Left lung (tissue), 10 donors: Measurements from ENCODE around the gene PEA15. TPM values are rescaled to one million over a fixed set of nuclear protein-coding genes. Genes with fewer than 3 reads are reported as not detected.

Experiments used
- ATAC-seq: fragments of 200-7000 bp; cut with Tn5 transposase; one replicate; pipeline ENCODE4 v1.9.1; 2020; ENCODE audit warnings: moderate library complexity
- DNase-seq, 4 donors: peaks; one replicate each; pipeline ENCODE4 v3.0.0-alpha.2; 2013 to 2020
- H3K27ac ChIP-seq, 2 donors: fragments of 200-600 bp; sonication (generic) in 1 of 2; one replicate each; pipeline versions ENCODE4 v1.5.0 to v1.8.0; 2020 to 2021
- H3K27me3 ChIP-seq, 2 donors: fragments of 200-600 bp; sonication (generic) in 1 of 2; one replicate each; pipeline versions ENCODE4 v1.5.0 to v1.8.0; 2020 to 2021
- H3K36me3 ChIP-seq, 2 donors: fragments of 200-600 bp; sonication (generic) in 1 of 2; one replicate each; pipeline versions ENCODE4 v1.5.0 to v1.8.0; 2020 to 2021
- H3K4me1 ChIP-seq, 2 donors: fragments of 200-600 bp; one replicate each; pipeline ENCODE4 v1.8.0; 2021
- H3K4me3 ChIP-seq, 2 donors: fragments of 200-600 bp; sonication (generic) in 1 of 2; one replicate each; pipeline versions ENCODE4 v1.5.0 to v1.8.0; 2020 to 2021; ENCODE audit warnings: mild to moderate bottlenecking in 1 of 2
- H3K9me3 ChIP-seq, 2 donors: fragments of 200-600 bp; sonication (generic) in 1 of 2; one replicate each; pipeline versions ENCODE4 v1.5.0 to v1.8.0; 2020 to 2021
- CTCF ChIP-seq, 2 donors: fragments of 200-600 bp; sonication (generic) in 1 of 2; IDR thresholded peaks; one replicate each; pipeline versions ENCODE4 v1.5.0 to v1.8.0; 2021; ENCODE audit warnings: antibody characterized with exemption in 2 of 2
- intact Hi-C, 2 donors: fragments of 100-400 bp; cut with DNase I; formaldehyde crosslinking; loops; one replicate each; pipeline versions ENCODE4 v1.11.2 to v1.14.2; 2022
- polyA plus RNA-seq, 6 donors: library from polyadenylated mRNA; unstranded; fragments of 120-200 nt; gene quantifications; one replicate each; pipeline ENCODE4 v1.2.1, GENCODE V29; 2013; ENCODE audit not compliant: insufficient read length in 6 of 6
- total RNA-seq, 2 donors: library from RNA; stranded (reverse); fragmentation: NEBNext Ultra II Directional; extraction: Animal tissue kit (Norgen Biotek cat#: 25700); gene quantifications; one replicate each; pipeline ENCODE4 v1.2.1, GENCODE V29; 2021
- donor health status: DM: no; HTN: yes; CAD: no.
- donor health status: DM: no; HTN: no; CAD: no.

The PEA15 gene
- total and polyA plus RNA-seq, 8 donors: 131 to 178 (median 144) TPM

DNA sequence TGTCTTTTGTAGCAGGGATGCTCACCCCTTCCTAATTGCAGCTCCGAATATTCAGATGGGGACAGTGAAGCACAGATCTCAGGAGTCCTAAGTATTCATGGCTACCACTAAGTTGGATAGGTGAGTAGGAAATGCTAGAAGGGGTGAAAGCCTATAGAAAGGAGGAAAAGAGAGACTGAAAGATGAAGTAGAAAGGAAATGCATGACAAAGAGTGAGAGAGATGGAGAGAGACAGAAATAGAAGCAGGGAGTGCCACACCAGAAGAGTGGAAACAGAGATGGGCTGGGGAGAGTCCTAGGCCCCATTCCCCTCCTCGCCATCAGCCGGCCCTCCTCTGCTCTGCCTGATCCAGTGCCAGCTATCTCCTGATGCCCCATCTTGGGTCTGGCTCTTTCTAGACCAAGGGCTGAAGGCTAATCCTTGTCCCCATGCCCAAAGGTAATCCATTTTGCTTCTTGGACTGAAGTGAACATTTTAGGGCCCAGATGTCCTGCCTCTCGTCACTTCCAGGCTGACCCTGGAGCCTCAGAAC lies 2.0 kb downstream of the PEA15 start:
- Histone ChIP-seq H3K9me3 (no peaks in the 10 kb centered on the region), H3K4me3 (peak overlapping the region in 1 of 2 donors; percentile 93), H3K36me3 (peaks cover 2 to 39% of the 10 kb centered on the region in 2 donors), H3K27ac (peak overlapping the region in 1 of 2 donors; percentile 88), H3K27me3 (no peaks in the 10 kb centered on the region), H3K4me1 (peaks cover 28 to 60% of the 10 kb centered on the region in 2 donors)
- DNase-seq (no peak), ATAC-seq (no peak)
- no peak for TF ChIP-seq CTCF (IDR thresholded peaks at IDR 0.05)
- intact Hi-C loops: no loop called here

DNA sequence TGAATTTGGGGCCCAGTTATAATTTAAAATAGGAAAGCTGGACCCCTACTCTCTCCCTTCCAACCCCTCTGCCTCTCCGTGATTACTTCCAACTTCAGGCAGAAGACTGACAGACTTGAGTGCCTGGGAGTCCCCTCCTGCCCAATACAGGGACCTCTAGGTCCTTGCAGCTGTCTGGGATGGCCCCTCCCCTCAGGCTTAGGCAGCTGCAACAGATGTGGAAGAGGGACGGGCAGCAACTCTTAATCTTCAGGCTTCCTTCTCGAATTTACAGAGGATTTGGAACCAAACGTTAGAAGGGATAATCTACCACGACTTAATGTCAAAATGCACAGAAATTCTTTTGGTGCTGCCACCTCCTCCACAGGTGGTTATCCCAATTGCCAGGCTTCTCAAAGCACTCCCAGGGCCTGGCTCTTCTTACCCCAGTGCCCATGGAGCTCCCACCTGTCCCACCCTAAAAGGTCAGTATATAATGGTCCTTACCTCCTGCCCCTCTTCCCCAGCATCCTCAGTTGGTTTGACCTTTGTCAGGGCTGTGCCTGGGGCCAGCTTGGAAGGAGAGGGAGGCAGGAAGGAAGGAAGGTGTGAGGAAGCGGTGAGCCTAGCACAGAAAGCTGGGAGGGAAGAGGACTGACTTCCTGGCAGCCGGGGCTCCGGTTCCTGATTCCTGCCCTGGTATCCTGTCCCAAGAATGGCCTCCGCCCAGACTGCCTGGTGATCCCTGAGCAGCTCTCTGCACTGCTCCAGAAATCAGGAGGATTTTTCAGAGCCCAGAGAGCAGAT lies 2.8 kb downstream of the PEA15 start:
- Histone ChIP-seq H3K36me3 (peaks cover 2 to 47% of the 10 kb centered on the region in 2 donors), H3K27ac (peak overlapping the region; percentile 20 to 88), H3K9me3 (no peaks in the 10 kb centered on the region), H3K4me1 (peaks cover 28 to 60% of the 10 kb centered on the region in 2 donors), H3K27me3 (no peaks in the 10 kb centered on the region), H3K4me3 (no peak overlapping the region)
- intact Hi-C loops: no loop called here
- DNase-seq (no peak), ATAC-seq (no peak)
- TF ChIP-seq CTCF (IDR thresholded peaks at IDR 0.05): no peak

GRCh38 chr1:160208557-160209320 lies 3.6 kb downstream of the PEA15 start:
- Histone ChIP-seq H3K4me1 (peaks cover 28 to 60% of the 10 kb centered on the region in 2 donors), H3K9me3 (no peaks in the 10 kb centered on the region), H3K4me3 (no peak overlapping the region), H3K36me3 (peaks cover 2 to 55% of the 10 kb centered on the region in 2 donors), H3K27ac (peak overlapping the region; percentile 20 to 88), H3K27me3 (no peaks in the 10 kb centered on the region)
- DNase-seq: no peak
- TF ChIP-seq CTCF (IDR thresholded peaks at IDR 0.05): no peak
- no peak for ATAC-seq
- intact Hi-C loops: no loop called here

DNA sequence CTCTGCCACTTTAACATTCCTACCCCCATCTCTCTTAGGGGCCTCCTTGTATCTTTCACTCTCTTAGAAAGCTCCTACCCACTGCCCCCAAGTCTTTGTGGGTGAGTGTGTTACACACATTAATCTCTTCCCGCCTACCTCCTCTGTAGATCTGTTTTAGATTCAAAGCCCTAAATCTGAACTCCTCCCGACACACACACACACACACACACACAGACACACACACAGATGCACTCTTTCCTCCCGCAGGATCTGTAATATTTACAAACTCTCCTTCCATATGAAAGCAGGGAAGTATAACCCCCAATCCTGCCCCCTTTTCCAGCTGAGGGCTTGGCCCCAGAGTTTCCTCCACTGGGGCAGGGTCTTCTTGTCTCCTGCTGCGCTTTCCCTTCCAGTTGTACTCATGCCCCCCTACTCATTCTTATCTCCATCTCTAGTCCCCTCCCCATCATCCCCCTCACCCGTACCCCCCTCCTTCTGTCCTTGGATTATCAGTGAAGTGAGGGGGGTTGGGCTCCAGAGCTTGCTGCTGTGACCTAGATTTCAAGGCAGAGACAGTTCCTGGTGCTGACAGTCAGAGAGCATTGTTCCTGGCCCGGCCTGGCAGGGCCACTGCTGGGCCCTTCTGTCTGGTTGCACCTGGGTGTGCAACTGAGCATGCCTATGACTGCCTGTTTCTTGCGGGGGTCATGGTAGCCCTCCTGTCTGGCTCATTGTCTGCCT lies 4.3 kb downstream of the PEA15 start:
- Histone ChIP-seq H3K4me3 (no peak overlapping the region), H3K9me3 (no peaks in the 10 kb centered on the region), H3K27me3 (no peaks in the 10 kb centered on the region), H3K4me1 (peaks cover 27 to 53% of the 10 kb centered on the region in 2 donors), H3K27ac (peak overlapping the region in 1 of 2 donors; percentile 88), H3K36me3 (peaks cover 2 to 62% of the 10 kb centered on the region in 2 donors)
- DNase-seq (no peak), ATAC-seq (no peak)
- intact Hi-C loops: no loop called here
- no peak for TF ChIP-seq CTCF (IDR thresholded peaks at IDR 0.05)
